Hematopoietic multipotent progenitor cell (in vitro differentiated cells): ENCODE data around the gene FOXF1. TPM values are rescaled to one million over a fixed set of nuclear protein-coding genes. Genes with fewer than 3 reads are reported as not detected.

Source experiments
- DNase-seq, 3 donors: peaks; one replicate each; pipeline ENCODE4 v3.0.0-alpha.2; 2011 to 2015; ENCODE audit warnings: low read depth in 2 of 3, low spot score in 2 of 3
- total RNA-seq: library from RNA; depleted of rRNA; stranded (reverse); fragments of >200 nt; gene quantifications from one replicate; pipeline ENCODE4 v1.2.3, GENCODE V29; 2012

FOXF1 gene
- total RNA-seq: under 0.01 TPM

DNA sequence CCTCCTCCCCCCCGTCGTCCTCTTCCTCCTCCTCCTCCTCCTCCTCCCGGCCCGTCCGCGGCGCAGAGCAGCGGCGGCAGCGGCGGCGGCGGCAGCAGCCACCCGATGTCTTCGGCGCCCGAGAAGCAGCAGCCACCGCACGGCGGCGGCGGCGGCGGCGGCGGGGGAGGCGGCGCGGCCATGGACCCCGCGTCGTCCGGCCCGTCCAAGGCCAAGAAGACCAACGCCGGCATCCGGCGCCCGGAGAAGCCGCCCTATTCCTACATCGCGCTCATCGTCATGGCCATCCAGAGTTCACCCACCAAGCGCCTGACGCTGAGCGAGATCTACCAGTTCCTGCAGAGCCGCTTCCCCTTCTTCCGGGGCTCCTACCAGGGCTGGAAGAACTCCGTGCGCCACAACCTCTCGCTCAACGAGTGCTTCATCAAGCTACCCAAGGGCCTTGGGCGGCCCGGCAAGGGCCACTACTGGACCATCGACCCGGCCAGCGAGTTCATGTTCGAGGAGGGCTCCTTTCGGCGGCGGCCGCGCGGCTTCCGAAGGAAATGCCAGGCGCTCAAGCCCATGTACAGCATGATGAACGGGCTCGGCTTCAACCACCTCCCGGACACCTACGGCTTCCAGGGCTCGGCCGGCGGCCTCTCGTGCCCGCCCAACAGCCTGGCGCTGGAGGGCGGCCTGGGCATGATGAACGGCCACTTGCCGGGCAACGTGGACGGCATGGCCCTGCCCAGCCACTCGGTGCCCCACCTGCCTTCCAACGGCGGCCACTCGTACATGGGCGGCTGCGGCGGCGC is at the start of gene FOXF1:
TSS of gene FOXF1 (plus strand) at position 63 of the 797 bp plus-strand sequence. CDS start at position 106, 43 bp downstream.
- DNase-seq: no peak

DNA sequence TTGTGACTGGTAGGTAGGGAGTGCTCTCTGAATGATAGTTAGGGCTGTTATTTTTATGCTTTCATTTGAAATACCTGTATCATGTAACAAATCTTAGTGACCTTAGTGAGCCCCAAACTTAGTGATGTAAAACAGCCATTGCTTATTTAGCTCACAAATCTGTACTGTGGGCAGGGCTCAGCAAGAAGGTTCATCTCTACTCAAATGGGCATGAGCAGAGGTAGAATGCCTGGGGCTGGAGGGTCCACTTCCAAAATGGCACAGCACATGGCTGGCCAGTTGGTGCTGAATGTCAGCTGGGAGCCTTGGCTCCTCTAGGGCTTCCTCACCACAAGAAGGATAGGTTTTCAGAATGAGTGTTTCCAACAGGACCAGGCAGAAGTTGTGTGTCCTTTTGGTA is 49.3 kb upstream of the FOXF1 start:
- DNase-seq: no peak

DNA sequence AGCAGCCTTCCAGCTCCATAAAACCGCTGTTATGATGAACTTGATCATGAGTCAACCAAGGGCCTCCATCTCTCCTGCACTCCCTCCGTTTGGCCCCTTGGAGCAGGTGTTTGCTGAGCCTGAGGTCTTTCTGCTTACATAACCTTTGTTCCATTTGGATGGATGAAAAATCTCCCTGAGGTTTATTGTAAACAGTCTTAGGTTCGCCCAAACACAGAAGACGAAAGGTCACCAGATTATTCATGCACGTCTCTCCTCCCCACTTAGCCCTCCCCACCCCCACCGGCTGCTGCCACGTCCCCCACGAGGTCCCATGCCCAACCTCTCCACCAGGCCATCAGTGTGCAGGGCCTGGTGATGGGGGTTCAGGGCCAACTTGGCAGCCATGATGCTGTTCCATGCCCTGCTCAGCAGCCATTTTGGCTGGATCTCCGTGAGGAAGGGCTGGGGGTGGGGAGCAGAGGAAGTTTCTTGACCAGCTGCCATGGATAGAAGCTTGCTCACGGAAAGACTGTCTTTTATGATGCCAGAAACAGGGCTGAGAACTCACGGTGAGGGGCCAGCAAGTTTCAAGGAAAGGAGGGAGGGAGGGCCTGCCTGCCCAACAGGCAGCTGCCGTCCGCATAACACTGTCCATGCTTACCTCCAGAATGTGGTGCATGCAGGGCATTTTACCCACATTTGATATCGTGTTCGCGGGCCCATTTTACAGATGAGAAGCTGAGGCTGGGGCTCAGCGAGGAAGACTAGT is 47.8 kb upstream of the FOXF1 start:
- no peak for DNase-seq

DNA sequence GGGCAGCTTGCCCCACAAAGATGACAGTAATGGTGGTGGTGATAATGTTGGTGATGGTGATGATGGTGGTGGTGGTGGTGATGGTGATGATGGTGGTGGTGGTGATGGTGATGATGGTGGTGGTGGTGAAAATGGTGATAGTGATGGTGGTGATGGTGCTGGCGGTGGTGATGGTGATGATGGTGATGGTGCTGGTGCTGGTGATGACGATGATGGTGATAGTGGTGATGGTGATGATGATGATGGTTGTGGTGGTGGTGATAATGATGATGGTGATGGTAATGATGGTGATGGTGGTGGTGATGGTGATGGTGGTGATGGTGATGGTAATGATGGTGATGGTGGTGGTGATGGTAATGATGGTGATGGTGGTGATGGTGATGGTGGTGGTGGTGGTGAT is 46.3 kb upstream of the FOXF1 start:
- no peak for DNase-seq

- DNase-seq: no peak
Observed at GRCh38 chr16:86465434-86465833, 44.9 kb upstream of the FOXF1 start.

GRCh38 chr16:86466696-86467406 is 43.5 kb upstream of the FOXF1 start:
- DNase-seq: no peak

DNA sequence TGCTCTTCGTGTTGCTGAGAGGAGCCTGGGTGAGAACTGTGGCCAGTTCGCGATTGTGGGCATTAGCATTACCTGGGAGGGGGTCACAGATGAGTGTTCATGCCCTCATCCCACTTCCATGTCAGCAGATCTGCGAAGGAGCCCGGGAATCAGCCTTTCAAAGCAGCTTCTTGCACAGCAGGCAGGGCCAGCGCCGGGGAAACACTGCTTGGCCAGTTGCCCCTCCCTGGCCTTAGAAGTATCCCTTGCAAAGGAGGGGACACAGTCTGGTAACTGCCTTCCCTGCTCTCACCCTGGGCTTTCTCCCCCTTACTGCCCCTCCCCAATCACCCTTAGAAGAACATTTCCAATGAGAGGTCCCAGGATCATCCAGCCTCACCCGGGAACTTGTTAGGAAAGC is 42.8 kb upstream of the FOXF1 start:
- DNase-seq: no peak

GRCh38 chr16:86470964-86471363 is 39.4 kb upstream of the FOXF1 start:
- DNase-seq: no peak

DNA sequence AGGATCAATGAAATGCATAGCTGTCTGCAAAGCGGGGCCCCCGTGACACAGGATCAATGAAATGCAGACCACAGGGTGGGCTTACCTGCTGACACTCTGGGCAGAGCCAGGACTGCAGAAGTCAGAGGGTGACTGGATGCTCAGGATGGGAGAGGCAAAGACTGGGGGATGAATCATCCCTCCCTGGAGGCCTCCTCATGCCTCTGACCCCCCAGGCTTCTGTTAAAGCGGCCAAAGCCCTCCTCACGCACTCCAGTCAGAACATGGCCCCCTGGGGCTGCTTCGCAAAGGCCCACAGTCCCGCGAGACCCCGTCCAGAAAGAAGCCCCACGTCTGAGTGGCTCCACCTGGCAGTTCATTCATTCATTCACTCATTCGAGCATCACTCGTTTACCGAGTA is 38.4 kb upstream of the FOXF1 start:
- DNase-seq: no peak

GRCh38 chr16:86472366-86472765 is 38.0 kb upstream of the FOXF1 start:
- no peak for DNase-seq

DNA sequence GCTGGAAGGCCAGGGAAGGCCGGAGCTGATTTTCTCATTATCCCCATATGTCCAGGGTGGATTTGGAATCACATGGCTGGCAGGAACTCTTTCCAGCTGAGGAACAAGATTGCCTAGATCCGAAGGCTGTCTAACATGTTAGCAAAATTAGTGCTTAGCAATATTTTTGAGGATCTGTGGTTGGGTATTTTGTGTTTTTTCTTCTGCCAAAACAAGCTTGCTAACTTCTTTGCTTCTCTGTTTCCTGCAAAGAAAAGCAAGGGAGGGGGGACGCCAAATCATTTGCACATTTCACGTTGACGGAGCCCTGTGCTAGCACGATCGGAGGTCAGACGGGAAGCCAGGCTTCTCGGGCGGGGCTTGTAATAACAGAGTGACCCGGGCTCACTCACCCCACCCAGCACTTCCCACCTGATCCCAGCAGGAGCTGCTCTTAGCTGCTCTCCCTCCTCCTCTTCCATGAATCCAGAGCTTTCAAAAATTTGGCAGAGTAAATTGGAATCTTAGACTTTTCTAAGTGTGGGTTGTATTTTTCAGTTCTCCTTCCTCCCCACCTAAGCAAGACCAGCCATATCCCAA is 33.3 kb upstream of the FOXF1 start:
- no peak for DNase-seq

GRCh38 chr16:86477642-86478041 is 32.7 kb upstream of the FOXF1 start:
- no peak for DNase-seq

- no peak for DNase-seq
Observed at GRCh38 chr16:86478779-86479178, 31.5 kb upstream of the FOXF1 start.

DNA sequence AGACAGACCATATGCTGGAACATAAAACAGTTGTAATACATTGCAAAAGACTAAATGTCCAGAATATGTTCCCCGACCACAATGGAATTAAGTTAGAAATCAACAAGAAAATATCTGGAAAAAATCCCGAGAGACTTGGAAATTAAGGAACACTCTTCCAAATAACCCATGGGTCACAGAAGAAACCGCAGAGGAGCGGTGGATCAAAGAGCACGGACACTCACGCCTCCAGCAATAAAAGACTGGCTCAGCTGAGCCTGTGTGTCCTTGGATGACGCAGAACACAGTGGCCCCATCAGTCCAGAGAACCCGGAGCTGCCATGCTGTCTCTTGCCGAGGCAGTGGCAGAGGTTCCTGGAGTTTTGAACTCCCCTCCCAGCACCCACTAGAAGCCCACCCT is 30.9 kb upstream of the FOXF1 start:
- no peak for DNase-seq

DNA sequence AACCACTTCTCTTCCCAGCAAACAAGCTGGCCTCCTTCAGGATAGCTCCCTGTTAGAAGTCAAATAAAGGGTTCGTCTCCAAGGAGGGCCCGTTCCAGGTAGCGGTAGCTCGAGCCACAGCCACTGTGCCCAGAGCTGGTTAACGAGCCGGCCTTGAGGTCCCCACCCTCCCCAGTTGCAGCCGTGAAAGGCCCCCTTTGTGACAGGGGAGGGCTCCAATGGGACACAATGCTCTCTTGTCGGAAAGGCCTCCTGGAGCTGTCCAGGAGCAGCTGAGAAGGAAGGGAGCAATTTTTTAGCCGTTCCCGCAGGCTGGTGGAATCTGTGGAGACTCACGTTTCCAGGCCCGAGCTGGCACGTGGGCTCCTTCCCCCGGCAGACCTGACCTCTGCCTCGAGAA is 29.9 kb upstream of the FOXF1 start:
- DNase-seq: no peak

DNA sequence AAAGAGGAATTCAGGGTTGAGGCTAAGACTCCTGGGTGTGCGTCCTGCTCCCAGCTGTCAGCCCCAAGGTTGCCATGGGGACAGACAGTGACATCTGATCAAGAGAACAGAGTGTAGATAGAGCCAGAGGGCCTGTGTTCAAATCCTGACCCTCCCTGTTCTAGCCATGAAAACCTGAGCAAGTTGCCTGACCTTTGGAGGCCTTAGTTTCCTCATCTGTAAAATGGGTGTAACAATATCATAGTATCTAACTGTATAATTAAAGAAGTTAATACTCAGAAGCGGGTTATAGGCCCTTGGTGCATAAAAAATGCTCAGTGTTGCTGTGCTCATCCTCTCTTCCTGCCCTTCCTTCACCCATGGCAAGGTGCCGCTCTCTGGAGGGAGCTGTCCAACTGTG is 28.7 kb upstream of the FOXF1 start:
- no peak for DNase-seq

GRCh38 chr16:86484240-86484639 is 26.1 kb upstream of the FOXF1 start:
- no peak for DNase-seq

GRCh38 chr16:86485746-86486145 is 24.6 kb upstream of the FOXF1 start:
- no peak for DNase-seq

DNA sequence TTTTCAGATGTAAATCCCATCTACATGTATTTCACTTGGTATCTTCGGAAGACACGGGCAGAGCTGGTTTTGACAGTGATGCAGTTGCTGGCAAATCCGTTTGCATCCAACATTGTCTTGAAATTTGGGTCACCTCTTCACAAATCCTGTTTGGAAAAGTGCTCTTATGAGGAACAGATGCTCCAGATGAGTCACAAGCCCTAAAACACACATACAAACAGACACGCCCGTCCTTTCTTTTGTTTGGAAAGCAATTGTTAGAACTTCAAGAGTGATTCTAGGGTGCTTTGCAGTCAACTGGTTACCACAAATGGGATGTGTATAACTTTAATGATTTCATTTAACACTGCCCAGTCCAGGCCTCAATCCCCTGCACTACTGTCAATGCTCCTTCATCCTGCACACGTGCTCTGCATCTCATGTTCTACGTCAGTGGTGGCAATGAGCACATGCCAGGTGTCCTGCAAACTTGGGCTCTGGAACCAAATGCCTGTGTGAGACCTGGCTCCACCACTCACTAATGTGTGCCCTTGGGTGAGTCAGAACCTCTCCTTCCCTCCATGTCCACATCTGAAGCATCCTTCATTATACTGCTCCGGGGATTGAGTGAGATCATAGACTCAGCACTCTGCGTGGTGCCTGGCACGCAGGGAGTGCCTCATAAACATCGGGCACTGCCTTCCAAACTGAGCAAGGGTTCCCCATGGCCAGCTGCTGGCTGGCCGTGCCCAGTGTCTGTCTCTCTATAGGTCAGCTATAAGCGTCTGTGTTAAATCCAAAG is 19.3 kb upstream of the FOXF1 start:
- no peak for DNase-seq

- no peak for DNase-seq
Observed at GRCh38 chr16:86491640-86492023, 18.7 kb upstream of the FOXF1 start.
